ENCODE measurements around the gene RCE1. TPM values are rescaled to one million over a fixed set of nuclear protein-coding genes. Genes with fewer than 3 reads are reported as not detected.

The RCE1 gene
- total RNA-seq, result 10 to 100 TPM; 17.4 to 21.5 TPM

GRCh38 chr11:66842896-66843775 lies at the start of gene RCE1:
TSS of gene RCE1 (plus strand) at chr11:66843441. CDS start at chr11:66843456, 15 bp downstream.

GRCh38 chr11:66856496-66857233 lies 13.4 kb downstream of the RCE1 start, which contains the start of gene LRFN4:
TSS of gene LRFN4 (plus strand) at chr11:66857064. CDS start at chr11:66857745, 681 bp downstream.

Other genes with a start within 250 kb of the RCE1 start
- 100 to 1,000 TPM; 112 to 125 TPM for gene RBM14, start 226.8 kb upstream of the RCE1 start, total RNA-seq
- 100 to 1,000 TPM; 123 to 132 TPM for gene RBM4, start 204.7 kb upstream of the RCE1 start, total RNA-seq
- 10 to 100 TPM; 17.4 to 20.0 TPM for gene RBM4B, start 165.6 kb upstream of the RCE1 start, total RNA-seq
- gene SPTBN2, start 114.2 kb upstream of the RCE1 start, total RNA-seq, result under 1 TPM; 0.05 to 0.08 TPM
- 10 to 100 TPM; 18.4 to 19.1 TPM for gene LRFN4, start 13.6 kb downstream of the RCE1 start, total RNA-seq
- 1 to 10 TPM; 8.5 to 8.7 TPM for gene PC, start 114.9 kb downstream of the RCE1 start, total RNA-seq
- not detected for gene C11orf86, start 131.9 kb downstream of the RCE1 start, total RNA-seq
- gene SYT12, start 179.7 kb downstream of the RCE1 start, total RNA-seq, result not detected
- not detected for gene RHOD, start 213.4 kb downstream of the RCE1 start, total RNA-seq

Measured in activated naive CD4-positive, alpha-beta T cell treated with anti-CD3 and anti-CD28 coated beads, Interleukin-2, amount 10 ng/mL, durations not matched to agents 5 hours and 36 hours (primary cell).